ENCODE measurements around the gene LRBA. TPM values are rescaled to one million over a fixed set of nuclear protein-coding genes. Genes with fewer than 3 reads are reported as not detected.

Gene LRBA
- total and polyA plus RNA-seq, 2 of the 4 experiments (the other 2 are of a cell fraction), result 10.2 to 51.6 TPM

GRCh38 chr4:150238591-150238990 is 776.5 kb downstream of the LRBA start:
- Histone ChIP-seq H3K4me2 (ENCODE audit: low read depth, low read length) (no peak overlapping the region), H2BK20ac (ENCODE audit: low read depth, low read length) (peak overlapping the region; percentile 98), H4K20me1 (ENCODE audit: insufficient read depth, low read length) (no peaks in the 10 kb centered on the region), H2BK5ac (ENCODE audit: low read depth, low read length, poor library complexity, severe bottlenecking) (peak overlapping the region; percentile 100), H2AFZ (replicated peaks; ENCODE audit: low read length, poor library complexity) (no peak overlapping the region), H3K23ac (ENCODE audit: low read depth, low read length) (peak overlapping the region; percentile 93), H4K91ac (ENCODE audit: insufficient read depth, low read depth, low read length) (peak overlapping the region; percentile 98), H3K79me1 (ENCODE audit: low read depth in 1 of 2, low read length in 2 of 2) (peaks cover 25 to 46% of the 10 kb centered on the region in 2 experiments), H3K56ac (ENCODE audit: extremely low read depth, insufficient read depth, low read length) (peak overlapping the region; percentile 45; the same call in 1 of the 2 replicates), H2BK15ac (ENCODE audit: low read depth, low read length) (peak overlapping the region; percentile 86), H3K4me1 (ENCODE audit: control insufficient read depth, insufficient read depth, low read length) (peaks cover 37% of the 10 kb centered on the region), H2AK9ac (replicated peaks; ENCODE audit: low read depth, low read length, poor library complexity) (no peak overlapping the region), H3K27ac (ENCODE audit: insufficient read depth, low read length) (peak overlapping the region; percentile 51; the same call in 1 of the 2 replicates), H3K4me3 (ENCODE audit: insufficient read depth, low read depth, low read length) (no peak overlapping the region), H3K9ac (ENCODE audit: low read depth, low read length) (no peak overlapping the region; the same call in 1 of the 2 replicates), H3K4ac (ENCODE audit: low read depth, low read length) (peak overlapping the region; percentile 96), H4K8ac (ENCODE audit: low read depth in 2 of 2, low read length in 2 of 2) (peak overlapping the region; percentile 86 to 96), H2BK120ac (ENCODE audit: low read depth, low read length) (peak overlapping the region; percentile 96), H4K5ac (ENCODE audit: low read depth, low read length) (peak overlapping the region; percentile 99), H3K18ac (ENCODE audit: low read depth, low read length) (peak overlapping the region; percentile 100), H3K36me3 (ENCODE audit: control insufficient read depth, insufficient read depth, low read length) (0 out of 2 replicates have a peak, but pooled peaks cover 2% of the 10 kb centered on the region), H2AK5ac (ENCODE audit: low read depth, low read length) (peak overlapping the region; percentile 96), H3K9me1 (ENCODE audit: insufficient read depth, low read length) (peaks cover 18% of the 10 kb centered on the region), H3K27me3 (ENCODE audit: control insufficient read depth, insufficient read depth, low read length) (no peaks in the 10 kb centered on the region), H3K14ac (replicated peaks; ENCODE audit: low read depth, low read length) (peak overlapping the region; percentile 92), H3K9me3 (ENCODE audit: control insufficient read depth, insufficient read depth, low read length) (no peaks in the 10 kb centered on the region)
- no CpG with 5 or more reads among the region's 1 CpG for WGBS, 2 experiments (ENCODE audit: extremely low coverage in 2 of 2, insufficient read length in 1 of 2)
- no TSS peak for BruUV-seq (replicated peaks)
- POLR2A ChIA-PET (ENCODE audit: unreplicated experiment), result no interaction called here
- TF ChIP-seq, protein P1, sequence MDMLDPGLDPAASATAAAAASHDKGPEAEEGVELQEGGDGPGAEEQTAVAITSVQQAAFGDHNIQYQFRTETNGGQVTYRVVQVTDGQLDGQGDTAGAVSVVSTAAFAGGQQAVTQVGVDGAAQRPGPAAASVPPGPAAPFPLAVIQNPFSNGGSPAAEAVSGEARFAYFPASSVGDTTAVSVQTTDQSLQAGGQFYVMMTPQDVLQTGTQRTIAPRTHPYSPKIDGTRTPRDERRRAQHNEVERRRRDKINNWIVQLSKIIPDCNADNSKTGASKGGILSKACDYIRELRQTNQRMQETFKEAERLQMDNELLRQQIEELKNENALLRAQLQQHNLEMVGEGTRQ (IDR thresholded peaks at IDR 0.05; ENCODE audit: low read depth, low read length), result no peak
- TF ChIP-seq NFE2L2 (IDR thresholded peaks at IDR 0.05; ENCODE audit: low read depth, low read length) (no peak), MXI1 (IDR thresholded peaks at IDR 0.05; ENCODE audit: borderline replicate concordance, low read depth, low read length) (no peak), ELK1 (IDR thresholded peaks at IDR 0.05; ENCODE audit: borderline replicate concordance, low read depth, low read length) (no peak), MAFK (IDR thresholded peaks at IDR 0.05; ENCODE audit: low read depth, low read length) (no peak), RAD21 (IDR thresholded peaks at IDR 0.05; ENCODE audit: low read length) (no peak), BHLHE40 (IDR thresholded peaks at IDR 0.05; ENCODE audit: low read depth, low read length) (no peak), FOS (IDR thresholded peaks at IDR 0.05; ENCODE audit: low read depth, low read length) (no peak)
- dilution Hi-C loops (cut with HindIII; ENCODE audit: low sequenced_read_pairs, unreplicated experiment), result no loop called here
- intact Hi-C loops (cut with micrococcal nuclease), result loop anchor here (5.0 kb wide), 1 partner anchor 44 kb away; no protein-coding TSS in a partner anchor
- ATAC-seq (ENCODE audit: low read depth) (no peak), DNase-seq (peak; percentile 38)
- CTCF ChIA-PET, result no interaction called here
- in situ Hi-C loops (cut with MboI; ENCODE audit: low sequenced_read_pairs), result no loop called here
